Natural killer cell (primary cell): ENCODE results near the gene CAV3. TPM values are rescaled to one million over a fixed set of nuclear protein-coding genes. Genes with fewer than 3 reads are reported as not detected.
"Not testable (repeated sequence)": the region's sequence is repeated elsewhere in the genome, so short reads cannot be mapped to it uniquely, and the experiment has no call there.

Experiments
- ATAC-seq, 3 donors: fragments of 150-1000 bp in 2 of 3; fragments of 200-7000 bp in 1 of 3; cut with Tn5 transposase; 1 replicate in 1 of 3; 2 replicates in 2 of 3; pipeline ENCODE4 v1.10.0; 2021; ENCODE audit warnings: mild to moderate bottlenecking in 2 of 3, moderate library complexity in 2 of 3
- DNase-seq, 2 donors: peaks; one replicate each; pipeline versions ENCODE4 v3.0.0 to v3.0.0-alpha.2; 2013 to 2021; ENCODE audit warnings: mixed read lengths in 1 of 2
- H3K27ac ChIP-seq: one replicate; pipeline ENCODE4 v1.5.1; 2013; ENCODE audit warnings: mild to moderate bottlenecking, low read length
- H3K27me3 ChIP-seq: one replicate; pipeline ENCODE4 v1.6.1; 2013; ENCODE audit warnings: low read length; ENCODE audit not compliant: control insufficient read depth, insufficient read depth
- H3K36me3 ChIP-seq: one replicate; pipeline ENCODE4 v1.6.1; 2013; ENCODE audit warnings: low read length; ENCODE audit not compliant: control insufficient read depth, insufficient read depth
- H3K4me1 ChIP-seq: one replicate; pipeline ENCODE4 v1.6.1; 2013; ENCODE audit warnings: low read length; ENCODE audit not compliant: control insufficient read depth, insufficient read depth
- H3K4me3 ChIP-seq: one replicate; pipeline ENCODE4 v1.5.1; 2013; ENCODE audit warnings: low read length
- H3K9me3 ChIP-seq: one replicate; pipeline ENCODE4 v1.6.1; 2013; ENCODE audit warnings: low read length; ENCODE audit not compliant: control insufficient read depth, insufficient read depth
- H3K27ac Mint-ChIP-seq, 2 donors: one replicate each; pipeline ENCODE4 v1.8.0; 2022; ENCODE audit warnings: mild to moderate bottlenecking in 2 of 2, mixed read lengths in 2 of 2, moderate library complexity in 1 of 2
- H3K27me3 Mint-ChIP-seq, 2 donors: one replicate each; pipeline ENCODE4 v1.8.0; 2022; ENCODE audit warnings: low read depth in 2 of 2, mixed read lengths in 2 of 2
- H3K36me3 Mint-ChIP-seq: one replicate; pipeline ENCODE4 v1.8.0; 2022; ENCODE audit warnings: mixed read lengths
- H3K4me1 Mint-ChIP-seq, 2 donors: one replicate each; pipeline ENCODE4 v1.8.0; 2022; ENCODE audit warnings: mixed read lengths in 2 of 2
- H3K4me3 Mint-ChIP-seq: one replicate; pipeline ENCODE4 v1.8.0; 2022; ENCODE audit warnings: mild to moderate bottlenecking, moderate library complexity, mixed read lengths
- H3K9me3 Mint-ChIP-seq, 2 donors: one replicate each; pipeline ENCODE4 v1.8.0; 2022; ENCODE audit warnings: mixed read lengths in 2 of 2
- WGBS: methylation state at CpG from one replicate; pipeline ENCODE4 v1.1.7; 2013; ENCODE audit warnings: missing lambda C conversion rate; ENCODE audit not compliant: insufficient coverage; 5-methylcytosine and 5-hydroxymethylcytosine counted together
- intact Hi-C: fragments of 100-400 bp; cut with micrococcal nuclease; formaldehyde crosslinking; loops from one replicate; pipeline ENCODE4 v1.14.2; 2022
- total RNA-seq, 4 donors: library from RNA; stranded (reverse); fragments of 120-200 nt in 1 of 4; gene quantifications; one replicate each; pipeline versions ENCODE4 v1.2.3 to v1.2.4, GENCODE V29; 2013 to 2022
- TF ChIP-seq, protein P1 (sequence below): fragments of 200-600 bp; IDR thresholded peaks from one replicate; pipeline ENCODE4 v1.8.0; 2022; ENCODE audit warnings: antibody characterized with exemption

The CAV3 gene
- not detected for total RNA-seq
- total RNA-seq (2013): not detected

DNA sequence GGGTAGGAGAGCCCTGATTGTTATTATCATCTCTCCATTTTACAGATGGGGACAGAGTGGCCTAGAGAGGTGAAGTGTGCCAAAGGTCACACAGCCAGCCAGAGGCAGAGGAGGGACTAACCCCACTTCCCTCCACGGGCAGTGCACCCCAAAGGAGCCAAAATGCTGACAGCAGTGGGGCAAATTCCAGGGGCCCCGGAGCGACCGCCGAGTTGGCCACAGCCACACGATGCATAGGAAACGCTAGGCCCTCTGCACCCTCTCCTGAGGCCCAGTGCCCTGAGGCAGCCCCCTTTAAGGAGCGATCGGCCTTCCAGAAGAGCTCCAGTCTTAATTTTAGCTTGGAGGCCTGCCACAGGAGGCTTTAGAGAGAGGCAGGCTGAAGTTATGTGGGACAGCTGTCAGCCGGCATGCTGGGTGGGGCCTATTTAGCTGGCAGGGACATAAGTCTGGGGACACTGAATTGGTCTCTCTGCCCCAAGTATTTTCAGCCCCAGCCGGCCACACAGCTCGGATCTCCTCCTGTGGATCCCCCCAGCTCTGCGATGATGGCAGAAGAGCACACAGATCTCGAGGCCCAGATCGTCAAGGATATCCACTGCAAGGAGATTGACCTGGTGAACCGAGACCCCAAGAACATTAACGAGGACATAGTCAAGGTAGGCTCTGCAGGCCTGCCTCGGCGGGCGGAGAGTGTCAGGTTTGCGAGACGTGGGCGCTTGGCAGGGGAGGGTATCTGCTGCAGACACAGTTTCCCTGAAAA lies at the start of gene CAV3:
TSS of gene CAV3 (plus strand) at position 471 of the 763 bp plus-strand sequence. CDS start at position 546, 75 bp downstream.
- peaks cover 0 to 2% of the 10 kb centered on the region in 2 donors for H3K27me3 Mint-ChIP-seq
- DNase-seq (no peak), ATAC-seq (no peak)
- H3K4me1 Mint-ChIP-seq: no peaks in the 10 kb centered on the region
- no peak within 1 kb of the TSS for H3K4me3 ChIP-seq
- TF ChIP-seq, protein P1, sequence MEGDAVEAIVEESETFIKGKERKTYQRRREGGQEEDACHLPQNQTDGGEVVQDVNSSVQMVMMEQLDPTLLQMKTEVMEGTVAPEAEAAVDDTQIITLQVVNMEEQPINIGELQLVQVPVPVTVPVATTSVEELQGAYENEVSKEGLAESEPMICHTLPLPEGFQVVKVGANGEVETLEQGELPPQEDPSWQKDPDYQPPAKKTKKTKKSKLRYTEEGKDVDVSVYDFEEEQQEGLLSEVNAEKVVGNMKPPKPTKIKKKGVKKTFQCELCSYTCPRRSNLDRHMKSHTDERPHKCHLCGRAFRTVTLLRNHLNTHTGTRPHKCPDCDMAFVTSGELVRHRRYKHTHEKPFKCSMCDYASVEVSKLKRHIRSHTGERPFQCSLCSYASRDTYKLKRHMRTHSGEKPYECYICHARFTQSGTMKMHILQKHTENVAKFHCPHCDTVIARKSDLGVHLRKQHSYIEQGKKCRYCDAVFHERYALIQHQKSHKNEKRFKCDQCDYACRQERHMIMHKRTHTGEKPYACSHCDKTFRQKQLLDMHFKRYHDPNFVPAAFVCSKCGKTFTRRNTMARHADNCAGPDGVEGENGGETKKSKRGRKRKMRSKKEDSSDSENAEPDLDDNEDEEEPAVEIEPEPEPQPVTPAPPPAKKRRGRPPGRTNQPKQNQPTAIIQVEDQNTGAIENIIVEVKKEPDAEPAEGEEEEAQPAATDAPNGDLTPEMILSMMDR: no peak
- 90% methylated on average over 23 of the region's 23 CpGs for WGBS
- no peaks in the 10 kb centered on the region for H3K4me1 ChIP-seq
- H3K9me3 ChIP-seq: no peaks in the 10 kb centered on the region
- H3K36me3 Mint-ChIP-seq: no peaks in the 10 kb centered on the region
- no peak within 1 kb of the TSS for H3K4me3 Mint-ChIP-seq
- no peak within 1 kb of the TSS for H3K27ac ChIP-seq
- no peaks in the 10 kb centered on the region for H3K27me3 ChIP-seq
- H3K9me3 Mint-ChIP-seq: no peaks in the 10 kb centered on the region
- no peak within 1 kb of the TSS for H3K27ac Mint-ChIP-seq
- intact Hi-C loops: no loop called here
- no peaks in the 10 kb centered on the region for H3K36me3 ChIP-seq

DNA sequence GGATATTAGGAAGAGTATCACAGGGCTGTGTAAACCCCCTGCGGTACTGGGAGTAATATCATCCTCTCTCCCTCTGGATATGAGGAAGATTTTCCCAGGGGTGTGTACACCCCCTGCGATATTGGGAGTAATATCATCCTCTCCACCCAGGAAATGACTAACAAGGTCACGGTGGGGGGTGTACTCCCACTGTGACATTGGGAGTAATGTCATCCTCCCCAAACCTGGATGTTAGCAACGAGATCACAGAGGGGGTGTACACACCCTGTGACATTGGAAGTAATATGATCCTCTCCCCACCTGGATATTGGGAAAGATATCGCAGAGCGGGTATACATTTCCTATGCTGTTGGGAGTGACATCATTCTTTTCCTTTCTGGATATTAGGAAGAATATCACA lies 48.6 kb upstream of the CAV3 start:
- DNase-seq, H3K4me3 Mint-ChIP-seq, H3K9me3 ChIP-seq, H3K9me3 Mint-ChIP-seq, H3K4me1 ChIP-seq, H3K36me3 ChIP-seq, H3K27ac Mint-ChIP-seq, H3K27me3 ChIP-seq, H3K36me3 Mint-ChIP-seq, H3K4me1 Mint-ChIP-seq, ATAC-seq, intact Hi-C loops, H3K4me3 ChIP-seq, H3K27ac ChIP-seq, H3K27me3 Mint-ChIP-seq: not testable (repeated sequence)
- 75% methylated on average over 1 of the region's 6 CpGs for WGBS

DNA sequence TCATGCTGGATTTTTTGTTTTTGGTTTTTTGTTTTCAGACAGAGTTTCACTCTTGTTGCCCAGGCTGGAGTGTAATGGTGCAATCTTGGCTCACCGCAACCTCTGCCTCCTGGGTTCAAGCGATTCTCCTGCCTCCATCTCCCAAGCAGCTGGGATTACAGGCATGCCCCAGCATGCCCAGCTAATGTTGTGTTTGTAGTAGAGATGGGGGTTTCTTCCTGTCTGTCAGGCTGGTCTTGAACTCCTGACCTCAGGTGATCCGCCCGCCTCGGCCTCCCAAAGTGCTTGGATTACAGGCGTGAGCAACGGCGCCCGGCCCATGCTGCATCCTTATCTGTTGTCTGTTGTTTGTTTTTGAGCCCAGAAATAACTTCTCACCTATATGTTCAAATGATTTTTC lies 42.3 kb upstream of the CAV3 start:
- H3K36me3 Mint-ChIP-seq, H3K9me3 Mint-ChIP-seq, H3K4me3 ChIP-seq, H3K27me3 ChIP-seq, H3K27ac Mint-ChIP-seq, H3K4me3 Mint-ChIP-seq, DNase-seq, H3K4me1 ChIP-seq, H3K27me3 Mint-ChIP-seq, H3K36me3 ChIP-seq, intact Hi-C loops, H3K27ac ChIP-seq, H3K4me1 Mint-ChIP-seq, ATAC-seq, H3K9me3 ChIP-seq: not testable (repeated sequence)
- 99% methylated on average over 8 of the region's 9 CpGs for WGBS

DNA sequence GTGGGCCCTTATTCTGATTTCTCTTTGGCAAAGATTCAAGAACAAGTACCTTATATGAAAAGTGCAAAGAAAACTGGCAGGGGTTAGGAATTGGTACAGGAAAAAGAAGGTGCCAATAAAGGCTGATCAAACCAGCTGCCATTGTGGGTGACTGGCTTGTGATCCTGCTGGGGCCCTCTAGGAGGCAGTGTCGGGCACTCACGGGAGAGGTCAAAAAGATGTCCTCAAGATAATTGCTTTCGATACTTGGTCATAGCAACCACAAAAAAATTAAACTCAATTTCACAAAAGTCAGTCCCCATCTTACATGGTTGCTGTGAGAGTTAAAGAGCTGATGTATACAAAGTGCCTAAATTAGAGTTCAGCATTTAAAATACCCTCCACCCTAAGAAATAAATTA lies 31.0 kb upstream of the CAV3 start:
- no peaks in the 10 kb centered on the region for H3K27me3 Mint-ChIP-seq
- Histone ChIP-seq H3K4me1 (no peaks in the 10 kb centered on the region), H3K4me3 (no peak overlapping the region), H3K9me3 (peaks cover 8% of the 10 kb centered on the region), H3K36me3 (no peaks in the 10 kb centered on the region), H3K27ac (no peak overlapping the region), H3K27me3 (no peaks in the 10 kb centered on the region)
- H3K4me1 Mint-ChIP-seq: no peaks in the 10 kb centered on the region
- 26% methylated on average over 2 of the region's 3 CpGs for WGBS
- ATAC-seq (no peak), DNase-seq (no peak)
- no peak overlapping the region for H3K27ac Mint-ChIP-seq
- H3K36me3 Mint-ChIP-seq: no peaks in the 10 kb centered on the region
- TF ChIP-seq, protein P1: no peak
- H3K4me3 Mint-ChIP-seq: no peak overlapping the region
- intact Hi-C loops: no loop called here
- H3K9me3 Mint-ChIP-seq: no peaks in the 10 kb centered on the region
